Measurements from ENCODE around the gene AP1S1. TPM values are rescaled to one million over a fixed set of nuclear protein-coding genes. Genes with fewer than 3 reads are reported as not detected.
"Not testable (repeated sequence)": the region's sequence is repeated elsewhere in the genome, so short reads cannot be mapped to it uniquely, and the experiment has no call there.

Gene AP1S1
- total RNA-seq, 1 donor from 2014 or later, result 181 TPM

- Histone ChIP-seq H3K79me2 (ENCODE audit: insufficient read depth, low read length) (peaks cover 59% of the 10 kb centered on the region), H3K4me2 (ENCODE audit: low read length) (peak overlapping the region; percentile 98), H3K27me3 (ENCODE audit: insufficient read depth, low read length) (no peaks in the 10 kb centered on the region), H3K4me1 (ENCODE audit: insufficient read depth, low read length) (peaks cover 65% of the 10 kb centered on the region), H3K27ac (ENCODE audit: low read depth, low read length) (peak overlapping the region; percentile 97), H3K36me3 (ENCODE audit: insufficient read depth, low read length) (peaks cover 32% of the 10 kb centered on the region), H2AFZ (ENCODE audit: low read depth, low read length) (no peak overlapping the region), H3K4me3 (ENCODE audit: insufficient read depth, low read depth, low read length) (peak overlapping the region; percentile 96), H3K9ac (ENCODE audit: low read length) (peak overlapping the region; percentile 93), H3K9me3 (ENCODE audit: insufficient read depth, low read depth, low read length) (no peaks in the 10 kb centered on the region), H4K20me1 (ENCODE audit: insufficient read depth, low read length) (peaks cover 61% of the 10 kb centered on the region)
- H3K27ac Mint-ChIP-seq (ENCODE audit: unreplicated experiment), result peak overlapping the region; percentile 89
- TF ChIP-seq EZH2 (IDR thresholded peaks at IDR 0.05; ENCODE audit: insufficient read depth, low read length) (no peak), CTCF (IDR thresholded peaks at IDR 0.05; ENCODE audit: insufficient read depth, low read depth, low read length) (no peak)
- H3K4me3 Mint-ChIP-seq (ENCODE audit: unreplicated experiment), result peak overlapping the region; percentile 99
- peaks cover 2% of the 10 kb centered on the region for H3K9me3 Mint-ChIP-seq (ENCODE audit: unreplicated experiment)
- DNase-seq (ENCODE audit: low read depth) (no peak), FAIRE-seq (no peak)
- H3K27me3 Mint-ChIP-seq (ENCODE audit: low read depth, unreplicated experiment), result no peaks in the 10 kb centered on the region
- peaks cover 36% of the 10 kb centered on the region for H3K36me3 Mint-ChIP-seq (ENCODE audit: low read depth, unreplicated experiment)
- peaks cover 31% of the 10 kb centered on the region for H3K4me1 Mint-ChIP-seq (ENCODE audit: low read depth, unreplicated experiment)
Measured at GRCh38 chr7:101128040-101128834, 26.0 kb upstream of the AP1S1 start.

DNA sequence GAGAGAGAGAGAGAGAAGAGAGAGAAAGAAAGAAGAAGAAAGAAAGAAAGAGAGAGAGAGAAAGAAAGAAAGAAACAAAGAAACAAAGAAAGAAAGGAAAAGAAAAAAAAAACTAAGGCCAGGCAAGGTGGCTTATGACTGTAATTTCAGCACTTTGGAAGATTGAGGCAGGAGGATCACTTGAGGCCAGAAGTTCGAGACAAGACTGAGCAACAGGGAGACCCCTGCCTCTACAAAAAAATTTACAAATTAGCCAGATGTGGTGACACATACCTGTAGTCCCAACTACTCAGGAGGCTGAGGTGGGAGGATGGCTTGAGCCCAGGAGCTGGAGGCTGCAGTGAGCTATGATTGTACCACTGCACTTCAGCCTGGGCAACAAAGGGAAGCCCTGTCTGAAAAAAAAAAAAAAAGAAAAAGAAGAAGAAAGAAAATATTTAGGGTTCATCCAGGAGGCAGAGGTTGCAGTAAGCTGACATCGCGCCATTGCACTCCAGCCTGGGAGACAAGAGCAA, 24.6 kb upstream of the AP1S1 start:
- Histone ChIP-seq H3K4me1 (ENCODE audit: insufficient read depth, low read length) (peaks cover 68% of the 10 kb centered on the region), H2AFZ (ENCODE audit: low read depth, low read length) (no peak overlapping the region), H4K20me1 (ENCODE audit: insufficient read depth, low read length) (peaks cover 76% of the 10 kb centered on the region), H3K9ac (ENCODE audit: low read length) (peak overlapping the region; percentile 93), H3K27me3 (ENCODE audit: insufficient read depth, low read length) (no peaks in the 10 kb centered on the region), H3K4me2 (ENCODE audit: low read length) (peak overlapping the region; percentile 98), H3K9me3 (ENCODE audit: insufficient read depth, low read depth, low read length) (no peaks in the 10 kb centered on the region), H3K79me2 (ENCODE audit: insufficient read depth, low read length) (peaks cover 54% of the 10 kb centered on the region), H3K36me3 (ENCODE audit: insufficient read depth, low read length) (peaks cover 46% of the 10 kb centered on the region), H3K27ac (ENCODE audit: low read depth, low read length) (peak overlapping the region; percentile 37), H3K4me3 (ENCODE audit: insufficient read depth, low read depth, low read length) (peak overlapping the region; percentile 96)
- peaks cover 41% of the 10 kb centered on the region for H3K36me3 Mint-ChIP-seq (ENCODE audit: low read depth, unreplicated experiment)
- peaks cover 37% of the 10 kb centered on the region for H3K4me1 Mint-ChIP-seq (ENCODE audit: low read depth, unreplicated experiment)
- no peak for DNase-seq (ENCODE audit: low read depth)
- peaks cover 2% of the 10 kb centered on the region for H3K9me3 Mint-ChIP-seq (ENCODE audit: unreplicated experiment)
- no peak for TF ChIP-seq CTCF (IDR thresholded peaks at IDR 0.05; ENCODE audit: insufficient read depth, low read depth, low read length)
- TF ChIP-seq EZH2 (IDR thresholded peaks at IDR 0.05; ENCODE audit: insufficient read depth, low read length), result no peak
- no peak for FAIRE-seq
- H3K27me3 Mint-ChIP-seq (ENCODE audit: low read depth, unreplicated experiment), result no peaks in the 10 kb centered on the region
- H3K27ac Mint-ChIP-seq (ENCODE audit: unreplicated experiment), result peak overlapping the region; percentile 89
- peak overlapping the region; percentile 99 for H3K4me3 Mint-ChIP-seq (ENCODE audit: unreplicated experiment)

GRCh38 chr7:101132626-101133600, 21.4 kb upstream of the AP1S1 start:
- Histone ChIP-seq H3K27ac (ENCODE audit: low read depth, low read length) (peak overlapping the region; percentile 50), H3K79me2 (ENCODE audit: insufficient read depth, low read length) (peaks cover 36% of the 10 kb centered on the region), H3K9ac (ENCODE audit: low read length) (peak overlapping the region; percentile 66), H3K4me2 (ENCODE audit: low read length) (peak overlapping the region; percentile 98), H3K36me3 (ENCODE audit: insufficient read depth, low read length) (peaks cover 72% of the 10 kb centered on the region), H4K20me1 (ENCODE audit: insufficient read depth, low read length) (peaks cover 97% of the 10 kb centered on the region), H3K4me1 (ENCODE audit: insufficient read depth, low read length) (peaks cover 68% of the 10 kb centered on the region), H3K4me3 (ENCODE audit: insufficient read depth, low read depth, low read length) (peak overlapping the region; percentile 12)
- not testable (repeated sequence) for H2AFZ ChIP-seq (ENCODE audit: low read depth, low read length); DNase-seq (ENCODE audit: low read depth); H3K27me3 Mint-ChIP-seq (ENCODE audit: low read depth, unreplicated experiment); H3K9me3 Mint-ChIP-seq (ENCODE audit: unreplicated experiment); H3K9me3 ChIP-seq (ENCODE audit: insufficient read depth, low read depth, low read length); H3K27me3 ChIP-seq (ENCODE audit: insufficient read depth, low read length); FAIRE-seq
- peaks cover 37% of the 10 kb centered on the region for H3K4me1 Mint-ChIP-seq (ENCODE audit: low read depth, unreplicated experiment)
- peak overlapping the region; percentile 70 for H3K27ac Mint-ChIP-seq (ENCODE audit: unreplicated experiment)
- H3K4me3 Mint-ChIP-seq (ENCODE audit: unreplicated experiment), result peak overlapping the region; percentile 73
- H3K36me3 Mint-ChIP-seq (ENCODE audit: low read depth, unreplicated experiment), result peaks cover 47% of the 10 kb centered on the region
